ENCODE measurements around the gene UBE2D2.

Gene UBE2D2

GRCh38 chr5:139561655-139562451, 714 bp downstream of the UBE2D2 start:
- H3K27ac ChIP-seq (ENCODE audit: insufficient read depth in 1 of 2, low read depth in 1 of 2, low read length in 2 of 2, poor library complexity in 1 of 2, severe bottlenecking in 2 of 2) = peak overlapping the region; percentile 85 to 93
- peak overlapping the region; percentile 63 to 95 (median 91) for H3K4me3 ChIP-seq (ENCODE audit: control insufficient read depth in 1 of 7, extremely low read depth in 1 of 7, insufficient read depth in 4 of 7, low read depth in 2 of 7, low read length in 6 of 7)
- WGBS (ENCODE audit: insufficient coverage) = 0% methylated on average over 23 of the region's 57 CpGs
- DNase-seq = peak; percentile 31 to 68 (median 52)
- peaks cover 24 to 52% (median 46%) of the 10 kb centered on the region in 4 experiments for H3K4me1 ChIP-seq (ENCODE audit: control extremely low read depth in 1 of 4, control insufficient read depth in 4 of 4, insufficient read depth in 4 of 4, low read length in 3 of 4)
- ChIA-PET POLR2A (interaction anchor here (0.6 to 1.9 kb wide), 8 partner anchors 10 to 1097 kb away, joined by 3 to 6 read pairs (median 4); partner anchors contain the start of genes EGR1 and STING1), CTCF (interaction anchor here (0.7 to 2.8 kb wide), 8 partner anchors 10 to 87 kb away, joined by 3 to 7 read pairs (median 5); no protein-coding TSS in a partner anchor)
- no peaks in the 10 kb centered on the region for H3K27me3 ChIP-seq (replicated peaks in 2 of 5; ENCODE audit: control insufficient read depth in 4 of 5, insufficient read depth in 5 of 5, low read length in 4 of 5)
- H3K36me3 ChIP-seq (ENCODE audit: control insufficient read depth in 4 of 4, insufficient read depth in 4 of 4, low read length in 3 of 4) = peaks cover 0 to 4% (median 0%) of the 10 kb centered on the region in 4 experiments
- no peaks in the 10 kb centered on the region for H3K9me3 ChIP-seq (ENCODE audit: control extremely low read depth in 1 of 5, control insufficient read depth in 4 of 5, insufficient read depth in 2 of 5, low read depth in 1 of 5, low read length in 4 of 5)

GRCh38 chr5:139562847-139563246, 1.7 kb downstream of the UBE2D2 start:
- WGBS (ENCODE audit: insufficient coverage) = 46% methylated on average over 4 of the region's 5 CpGs
- H3K9me3 ChIP-seq (ENCODE audit: control extremely low read depth in 1 of 5, control insufficient read depth in 4 of 5, insufficient read depth in 2 of 5, low read depth in 1 of 5, low read length in 4 of 5) = no peaks in the 10 kb centered on the region
- H3K27ac ChIP-seq (ENCODE audit: insufficient read depth in 1 of 2, low read depth in 1 of 2, low read length in 2 of 2, poor library complexity in 1 of 2, severe bottlenecking in 2 of 2) = peak overlapping the region; percentile 85 to 93
- CTCF ChIA-PET = interaction anchor here (0.7 to 2.8 kb wide), 9 partner anchors 9 to 160 kb away, joined by 3 to 7 read pairs (median 3); no protein-coding TSS in a partner anchor
- H3K36me3 ChIP-seq (ENCODE audit: control insufficient read depth in 4 of 4, insufficient read depth in 4 of 4, low read length in 3 of 4) = peaks cover 0 to 7% (median 0%) of the 10 kb centered on the region in 4 experiments
- H3K4me3 ChIP-seq (ENCODE audit: control insufficient read depth in 1 of 7, extremely low read depth in 1 of 7, insufficient read depth in 4 of 7, low read depth in 2 of 7, low read length in 6 of 7) = peak overlapping the region; percentile 16 to 95 (median 91)
- H3K4me1 ChIP-seq (ENCODE audit: control extremely low read depth in 1 of 4, control insufficient read depth in 4 of 4, insufficient read depth in 4 of 4, low read length in 3 of 4) = peaks cover 24 to 53% (median 46%) of the 10 kb centered on the region in 4 experiments
- H3K27me3 ChIP-seq (replicated peaks in 2 of 5; ENCODE audit: control insufficient read depth in 4 of 5, insufficient read depth in 5 of 5, low read length in 4 of 5) = no peaks in the 10 kb centered on the region
- POLR2A ChIA-PET = interaction anchor here (0.9 kb wide), 1 partner anchor 9 kb away, joined by 3 read pairs; no protein-coding TSS in a partner anchor
- DNase-seq = no peak

GRCh38 chr5:139565411-139566305, 4.5 kb downstream of the UBE2D2 start:
- H3K36me3 ChIP-seq (ENCODE audit: control insufficient read depth in 4 of 4, insufficient read depth in 4 of 4, low read length in 3 of 4) = peaks cover 0 to 20% (median 5%) of the 10 kb centered on the region in 4 experiments
- H3K27me3 ChIP-seq (replicated peaks in 2 of 5; ENCODE audit: control insufficient read depth in 4 of 5, insufficient read depth in 5 of 5, low read length in 4 of 5) = no peaks in the 10 kb centered on the region
- peak; percentile 58 to 88 (median 83) for DNase-seq
- peak overlapping the region; percentile 22 to 65 for H3K27ac ChIP-seq (ENCODE audit: insufficient read depth in 1 of 2, low read depth in 1 of 2, low read length in 2 of 2, poor library complexity in 1 of 2, severe bottlenecking in 2 of 2)
- ChIA-PET POLR2A (interaction anchor here (0.6 to 1.1 kb wide), 5 partner anchors 12 to 130 kb away, joined by 3 to 6 read pairs (median 3); partner anchors contain the start of gene STING1), CTCF (interaction anchor here (0.9 to 2.7 kb wide), 9 partner anchors 8 to 150 kb away, joined by 3 to 24 read pairs (median 4); no protein-coding TSS in a partner anchor)
- H3K4me3 ChIP-seq (ENCODE audit: control insufficient read depth in 1 of 7, extremely low read depth in 1 of 7, insufficient read depth in 4 of 7, low read depth in 2 of 7, low read length in 6 of 7) = peak overlapping the region in 6 of 7 experiments; percentile 17 to 65 (median 33)
- peaks cover 24 to 49% (median 43%) of the 10 kb centered on the region in 4 experiments for H3K4me1 ChIP-seq (ENCODE audit: control extremely low read depth in 1 of 4, control insufficient read depth in 4 of 4, insufficient read depth in 4 of 4, low read length in 3 of 4)
- WGBS (ENCODE audit: insufficient coverage) = 97% methylated on average over 4 of the region's 6 CpGs
- no peaks in the 10 kb centered on the region for H3K9me3 ChIP-seq (ENCODE audit: control extremely low read depth in 1 of 5, control insufficient read depth in 4 of 5, insufficient read depth in 2 of 5, low read depth in 1 of 5, low read length in 4 of 5)

GRCh38 chr5:139566611-139567010, 5.5 kb downstream of the UBE2D2 start:
- no peak overlapping the region for H3K27ac ChIP-seq (ENCODE audit: insufficient read depth in 1 of 2, low read depth in 1 of 2, low read length in 2 of 2, poor library complexity in 1 of 2, severe bottlenecking in 2 of 2)
- POLR2A ChIA-PET = interaction anchor here (0.7 to 0.8 kb wide), 2 partner anchors 11 to 147 kb away, joined by 3 to 6 read pairs; no protein-coding TSS in a partner anchor
- DNase-seq = peak in 2 of 3 donors; percentile 39 to 48
- H3K27me3 ChIP-seq (replicated peaks in 2 of 5; ENCODE audit: control insufficient read depth in 4 of 5, insufficient read depth in 5 of 5, low read length in 4 of 5) = no peaks in the 10 kb centered on the region
- peaks cover 0 to 20% (median 7%) of the 10 kb centered on the region in 4 experiments for H3K36me3 ChIP-seq (ENCODE audit: control insufficient read depth in 4 of 4, insufficient read depth in 4 of 4, low read length in 3 of 4)
- 93% methylated on average over 2 of the region's 5 CpGs for WGBS (ENCODE audit: insufficient coverage)
- H3K4me3 ChIP-seq (ENCODE audit: control insufficient read depth in 1 of 7, extremely low read depth in 1 of 7, insufficient read depth in 4 of 7, low read depth in 2 of 7, low read length in 6 of 7) = no peak overlapping the region
- CTCF ChIA-PET = interaction anchor here (1.0 to 2.2 kb wide), 5 partner anchors 9 to 151 kb away, joined by 3 to 8 read pairs (median 5); no protein-coding TSS in a partner anchor
- H3K9me3 ChIP-seq (ENCODE audit: control extremely low read depth in 1 of 5, control insufficient read depth in 4 of 5, insufficient read depth in 2 of 5, low read depth in 1 of 5, low read length in 4 of 5) = no peaks in the 10 kb centered on the region
- peaks cover 24 to 52% (median 43%) of the 10 kb centered on the region in 4 experiments for H3K4me1 ChIP-seq (ENCODE audit: control extremely low read depth in 1 of 4, control insufficient read depth in 4 of 4, insufficient read depth in 4 of 4, low read length in 3 of 4)

- Histone ChIP-seq H3K4me1 (ENCODE audit: control extremely low read depth in 1 of 4, control insufficient read depth in 4 of 4, insufficient read depth in 4 of 4, low read length in 3 of 4) (peaks cover 12 to 31% (median 27%) of the 10 kb centered on the region in 4 experiments), H3K27ac (ENCODE audit: insufficient read depth in 1 of 2, low read depth in 1 of 2, low read length in 2 of 2, poor library complexity in 1 of 2, severe bottlenecking in 2 of 2) (no peak overlapping the region), H3K4me3 (ENCODE audit: control insufficient read depth in 1 of 7, extremely low read depth in 1 of 7, insufficient read depth in 4 of 7, low read depth in 2 of 7, low read length in 6 of 7) (no peak overlapping the region), H3K27me3 (replicated peaks in 2 of 5; ENCODE audit: control insufficient read depth in 4 of 5, insufficient read depth in 5 of 5, low read length in 4 of 5) (no peaks in the 10 kb centered on the region), H3K9me3 (ENCODE audit: control extremely low read depth in 1 of 5, control insufficient read depth in 4 of 5, insufficient read depth in 2 of 5, low read depth in 1 of 5, low read length in 4 of 5) (no peaks in the 10 kb centered on the region), H3K36me3 (ENCODE audit: control insufficient read depth in 4 of 4, insufficient read depth in 4 of 4, low read length in 3 of 4) (peaks cover 0 to 16% (median 7%) of the 10 kb centered on the region in 4 experiments)
- 83% methylated on average over 1 of the region's 2 CpGs for WGBS (ENCODE audit: insufficient coverage)
- no peak for DNase-seq
- ChIA-PET CTCF (interaction anchor here (0.7 to 0.9 kb wide), 2 partner anchors 17 to 19 kb away, joined by 3 read pairs; no protein-coding TSS in a partner anchor), POLR2A (interaction anchor here (0.7 kb wide), 1 partner anchor 38 kb away, joined by 3 read pairs; no protein-coding TSS in a partner anchor)
Observed at GRCh38 chr5:139569270-139569955, 8.3 kb downstream of the UBE2D2 start.

- Histone ChIP-seq H3K4me3 (ENCODE audit: control insufficient read depth in 1 of 7, extremely low read depth in 1 of 7, insufficient read depth in 4 of 7, low read depth in 2 of 7, low read length in 6 of 7) (no peak overlapping the region), H3K4me1 (ENCODE audit: control extremely low read depth in 1 of 4, control insufficient read depth in 4 of 4, insufficient read depth in 4 of 4, low read length in 3 of 4) (peaks cover 0 to 10% (median 7%) of the 10 kb centered on the region in 4 experiments), H3K27ac (ENCODE audit: insufficient read depth in 1 of 2, low read depth in 1 of 2, low read length in 2 of 2, poor library complexity in 1 of 2, severe bottlenecking in 2 of 2) (peak overlapping the region in 1 of 2 experiments; percentile 3), H3K9me3 (ENCODE audit: control extremely low read depth in 1 of 5, control insufficient read depth in 4 of 5, insufficient read depth in 2 of 5, low read depth in 1 of 5, low read length in 4 of 5) (no peaks in the 10 kb centered on the region), H3K36me3 (ENCODE audit: control insufficient read depth in 4 of 4, insufficient read depth in 4 of 4, low read length in 3 of 4) (peaks cover 0 to 19% (median 8%) of the 10 kb centered on the region in 4 experiments), H3K27me3 (replicated peaks in 2 of 5; ENCODE audit: control insufficient read depth in 4 of 5, insufficient read depth in 5 of 5, low read length in 4 of 5) (no peaks in the 10 kb centered on the region)
- POLR2A ChIA-PET = interaction anchor here (0.6 to 0.8 kb wide), 2 partner anchors 9 to 14 kb away, joined by 3 read pairs; no protein-coding TSS in a partner anchor
- CTCF ChIA-PET = interaction anchor here (0.6 to 1.8 kb wide), 6 partner anchors 8 to 1004 kb away, joined by 3 to 6 read pairs (median 3); no protein-coding TSS in a partner anchor
- WGBS (ENCODE audit: insufficient coverage) = 88% methylated on average over 2 of the region's 3 CpGs
- DNase-seq = no peak
Observed at GRCh38 chr5:139571543-139571942, 10.4 kb downstream of the UBE2D2 start.

Data from common myeloid progenitor, CD34-positive (primary cell).